Prostate gland (tissue), 2 donors: ENCODE results near the gene IRF2.

ENCODE experiments used
- POLR2AphosphoS5 ChIP-seq: sonication (generic); formaldehyde crosslinking; IDR thresholded peaks from one replicate; pipeline ENCODE4 v1.6.1; 2017; ENCODE audit warnings: antibody characterized with exemption
- TF ChIP-seq, protein P1 (sequence below), 4 experiments: fragments of 200-600 bp in 2 of 4; fragments of 450-650 bp in 2 of 4; sonication (generic) in 2 of 4; IDR thresholded peaks; 1 replicate in 3 of 4; 2 replicates in 1 of 4; pipeline ENCODE4 v1.5.1; 2016 to 2019; ENCODE audit warnings: antibody characterized with exemption in 4 of 4, mild to moderate bottlenecking in 2 of 4, moderate library complexity in 2 of 4

DNA sequence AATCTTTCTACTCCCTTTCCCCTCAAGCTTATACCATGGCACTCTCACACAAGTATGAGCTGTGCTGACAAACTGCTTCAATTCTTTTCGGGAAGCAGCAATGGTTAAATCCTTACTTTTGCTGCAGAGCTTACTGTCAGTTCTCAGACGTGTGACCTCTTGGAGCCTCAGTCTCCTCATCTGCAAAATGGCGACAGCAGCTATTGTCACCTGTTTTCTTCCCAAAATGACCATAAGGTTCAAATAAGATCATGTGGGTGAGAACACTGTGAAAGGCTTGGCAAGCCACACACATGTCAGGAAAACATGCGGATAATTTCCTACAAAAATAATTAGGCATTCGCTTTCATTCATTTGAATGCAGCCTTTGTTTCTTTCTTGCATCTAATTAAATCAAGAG, 36.8 kb upstream of the IRF2 start:
- TF ChIP-seq POLR2AphosphoS5 = no peak
- TF ChIP-seq, protein P1, sequence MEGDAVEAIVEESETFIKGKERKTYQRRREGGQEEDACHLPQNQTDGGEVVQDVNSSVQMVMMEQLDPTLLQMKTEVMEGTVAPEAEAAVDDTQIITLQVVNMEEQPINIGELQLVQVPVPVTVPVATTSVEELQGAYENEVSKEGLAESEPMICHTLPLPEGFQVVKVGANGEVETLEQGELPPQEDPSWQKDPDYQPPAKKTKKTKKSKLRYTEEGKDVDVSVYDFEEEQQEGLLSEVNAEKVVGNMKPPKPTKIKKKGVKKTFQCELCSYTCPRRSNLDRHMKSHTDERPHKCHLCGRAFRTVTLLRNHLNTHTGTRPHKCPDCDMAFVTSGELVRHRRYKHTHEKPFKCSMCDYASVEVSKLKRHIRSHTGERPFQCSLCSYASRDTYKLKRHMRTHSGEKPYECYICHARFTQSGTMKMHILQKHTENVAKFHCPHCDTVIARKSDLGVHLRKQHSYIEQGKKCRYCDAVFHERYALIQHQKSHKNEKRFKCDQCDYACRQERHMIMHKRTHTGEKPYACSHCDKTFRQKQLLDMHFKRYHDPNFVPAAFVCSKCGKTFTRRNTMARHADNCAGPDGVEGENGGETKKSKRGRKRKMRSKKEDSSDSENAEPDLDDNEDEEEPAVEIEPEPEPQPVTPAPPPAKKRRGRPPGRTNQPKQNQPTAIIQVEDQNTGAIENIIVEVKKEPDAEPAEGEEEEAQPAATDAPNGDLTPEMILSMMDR (IDR thresholded peaks at IDR 0.05) = no peak
